HG03108 (cell line): ENCODE measurements around the gene PCARE.

Source experiments
- ATAC-seq: cut with Tn5 transposase; IDR thresholded peaks from one replicate; pipeline ENCODE4 v1.9.1; 2021; ENCODE audit warnings: moderate library complexity; ENCODE audit not compliant: unreplicated experiment

Gene PCARE

GRCh38 chr2:29039718-29040480 lies 34.4 kb downstream of the PCARE start:
- no peak for ATAC-seq

DNA sequence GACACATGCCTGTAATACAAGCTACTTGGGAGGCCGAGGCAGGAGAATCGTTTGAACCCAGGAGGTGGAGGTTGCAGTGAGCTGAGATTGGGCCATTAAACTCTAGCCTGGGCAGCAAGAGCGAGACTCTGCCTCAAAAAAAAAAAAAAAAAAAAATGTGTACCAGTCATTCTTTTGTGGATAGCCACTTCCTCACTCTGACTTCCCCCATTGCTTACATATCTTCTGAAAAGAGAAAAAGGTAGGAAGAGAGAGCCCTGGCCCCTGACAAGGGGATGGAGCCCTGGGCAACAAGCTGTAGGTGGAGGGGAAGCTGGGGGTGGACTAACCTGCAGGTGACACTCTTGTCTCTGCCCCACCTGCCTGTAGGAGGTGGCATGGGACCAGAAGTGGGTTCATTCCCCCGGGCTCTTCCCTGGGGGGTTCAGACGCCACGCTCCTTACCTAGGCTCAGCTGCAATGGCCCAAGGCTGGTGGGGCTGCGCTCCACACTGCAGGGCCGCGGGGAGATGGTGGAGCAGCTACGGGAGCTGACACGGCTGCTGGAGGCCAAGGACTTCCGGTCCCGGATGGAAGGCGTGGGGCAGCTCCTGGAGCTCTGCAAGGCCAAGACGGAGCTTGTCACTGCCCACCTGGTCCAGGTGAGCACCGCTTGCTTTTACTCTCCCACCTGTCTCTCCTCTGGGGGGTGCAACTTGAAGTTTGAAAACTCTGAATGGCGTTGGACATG lies 39.1 kb downstream of the PCARE start:
- no peak for ATAC-seq

DNA sequence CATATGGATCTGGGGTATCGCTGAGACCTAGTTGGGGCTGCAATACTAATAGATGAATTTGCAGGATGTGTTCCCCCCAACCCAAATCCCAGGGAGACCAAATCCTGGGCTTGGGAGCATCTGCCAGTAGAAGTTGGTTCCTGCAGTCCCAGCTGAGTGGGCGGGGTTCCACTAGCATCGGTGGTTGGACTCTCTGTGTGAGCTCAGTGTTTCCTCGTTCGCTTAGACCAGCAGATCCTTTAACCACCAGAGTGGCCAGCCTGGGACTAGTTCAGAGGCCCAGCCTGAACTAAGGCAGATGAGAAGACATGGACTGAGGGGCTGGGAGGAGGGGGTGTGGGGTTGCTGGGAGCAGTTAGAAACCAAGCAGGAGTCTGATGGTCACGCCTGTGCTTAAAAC lies 40.7 kb downstream of the PCARE start:
- ATAC-seq: no peak

- ATAC-seq: no peak
Measured at GRCh38 chr2:29033172-29033571, 41.2 kb downstream of the PCARE start.

GRCh38 chr2:29032189-29032588 lies 42.1 kb downstream of the PCARE start:
- ATAC-seq: no peak

DNA sequence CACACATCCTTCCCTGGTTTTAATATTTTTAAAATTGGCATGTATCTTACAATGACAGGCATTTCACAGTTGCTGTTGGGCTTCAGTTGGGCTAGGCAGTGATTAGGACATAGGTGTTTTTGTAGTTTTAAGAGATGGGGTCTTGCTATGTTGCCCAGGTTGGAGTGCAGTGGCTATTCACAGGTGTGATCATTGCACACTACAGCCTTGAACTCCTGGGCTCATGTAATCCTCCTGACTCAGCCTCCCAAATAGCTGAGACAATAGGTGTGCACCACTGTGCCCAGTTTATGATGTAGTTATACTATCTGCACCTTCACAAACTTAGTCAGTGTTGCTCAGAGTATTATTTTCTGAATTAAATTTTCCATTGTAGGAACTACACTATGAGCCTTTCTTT lies 43.3 kb downstream of the PCARE start:
- no peak for ATAC-seq

DNA sequence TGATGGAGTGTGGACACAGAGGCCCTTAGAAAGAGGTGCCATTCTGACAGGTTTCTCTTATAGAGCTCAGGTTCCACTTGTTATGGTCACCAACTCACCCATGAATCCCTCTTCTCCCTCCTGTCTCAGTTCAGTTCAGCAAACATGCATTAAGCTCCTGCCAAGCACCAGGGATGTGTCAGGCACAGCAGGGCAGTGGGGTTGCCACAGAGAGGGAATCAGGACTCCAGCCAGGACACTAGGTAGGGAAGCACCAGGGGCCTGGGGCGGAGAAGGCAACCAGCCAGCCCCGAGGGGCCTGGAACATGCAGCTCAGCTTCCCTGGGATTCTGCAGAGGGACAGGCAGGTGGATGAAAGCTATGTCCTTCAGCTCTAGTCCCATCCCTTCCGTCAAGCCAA lies 48.6 kb downstream of the PCARE start:
- no peak for ATAC-seq

DNA sequence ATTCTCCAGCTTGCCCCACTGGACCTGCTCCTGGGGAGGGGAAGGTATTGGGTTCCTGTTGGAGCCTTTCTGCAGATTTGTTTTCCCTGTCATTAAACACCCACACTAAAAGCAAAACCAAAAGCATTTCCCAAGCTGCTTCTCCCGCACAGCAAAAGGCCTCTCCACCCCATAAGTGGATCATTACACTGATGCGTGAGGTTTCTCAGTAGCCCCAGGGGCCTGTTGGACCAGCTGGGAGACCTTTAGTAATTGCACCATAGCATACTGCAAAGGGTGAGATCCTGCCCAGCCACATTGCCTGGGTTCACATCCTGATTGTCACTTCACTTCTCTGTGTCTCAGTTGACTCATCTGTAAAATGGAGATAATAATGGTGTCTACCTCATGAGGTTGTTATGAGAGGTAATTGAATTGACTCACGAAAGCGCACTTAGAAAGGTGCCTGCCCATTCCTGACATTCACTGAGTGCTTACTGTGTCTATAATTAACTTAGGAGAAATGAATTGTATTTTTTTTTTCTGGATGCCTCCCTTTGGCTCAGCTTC lies 49.4 kb downstream of the PCARE start:
- no peak for ATAC-seq

DNA sequence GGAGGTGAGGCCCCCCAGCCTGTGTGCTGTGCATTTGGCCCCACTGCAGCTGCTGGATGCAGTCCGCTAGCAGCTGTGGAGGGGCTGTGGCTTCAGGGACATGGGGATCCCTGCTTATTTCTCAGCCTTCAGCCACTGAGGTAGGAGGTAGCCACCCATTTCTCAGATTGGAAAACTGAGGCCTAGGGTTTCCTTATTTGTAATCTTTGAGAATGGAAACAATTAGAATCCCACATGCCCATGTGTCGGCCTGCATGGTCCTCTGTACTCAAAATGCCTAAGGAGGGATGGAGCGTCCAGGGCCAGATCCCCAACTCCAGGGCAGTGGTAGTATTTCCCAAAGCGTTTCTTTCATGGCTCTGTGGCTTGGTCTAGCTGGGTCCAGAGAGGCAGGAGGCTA lies 51.1 kb downstream of the PCARE start:
- ATAC-seq: no peak

DNA sequence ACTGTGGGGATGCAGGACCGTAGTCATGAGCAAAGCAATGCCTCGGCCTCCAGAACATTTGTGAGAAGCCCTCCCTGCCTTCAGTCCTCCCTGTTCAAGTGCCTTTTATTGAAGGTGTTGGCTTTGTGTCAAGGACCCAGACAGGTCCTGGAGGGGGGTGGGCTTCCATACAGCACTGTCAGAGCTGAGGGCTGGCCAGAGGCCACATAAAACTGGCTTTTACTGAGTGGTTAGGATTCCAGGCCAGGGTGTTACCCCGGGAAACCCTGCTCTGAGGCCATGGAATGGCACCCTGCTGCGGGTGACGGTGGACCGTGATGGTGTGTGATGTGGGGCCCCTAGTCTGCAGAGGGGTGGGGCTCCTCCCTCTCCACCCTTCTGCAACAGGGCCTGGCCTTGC lies 51.6 kb downstream of the PCARE start:
- no peak for ATAC-seq

- ATAC-seq: no peak
Measured at GRCh38 chr2:29021886-29022285, 52.4 kb downstream of the PCARE start.

GRCh38 chr2:29017716-29018435 lies 56.4 kb downstream of the PCARE start:
- ATAC-seq: no peak

GRCh38 chr2:29016504-29016903 lies 57.8 kb downstream of the PCARE start:
- ATAC-seq: no peak

GRCh38 chr2:29015701-29016470 lies 58.4 kb downstream of the PCARE start:
- no peak for ATAC-seq

DNA sequence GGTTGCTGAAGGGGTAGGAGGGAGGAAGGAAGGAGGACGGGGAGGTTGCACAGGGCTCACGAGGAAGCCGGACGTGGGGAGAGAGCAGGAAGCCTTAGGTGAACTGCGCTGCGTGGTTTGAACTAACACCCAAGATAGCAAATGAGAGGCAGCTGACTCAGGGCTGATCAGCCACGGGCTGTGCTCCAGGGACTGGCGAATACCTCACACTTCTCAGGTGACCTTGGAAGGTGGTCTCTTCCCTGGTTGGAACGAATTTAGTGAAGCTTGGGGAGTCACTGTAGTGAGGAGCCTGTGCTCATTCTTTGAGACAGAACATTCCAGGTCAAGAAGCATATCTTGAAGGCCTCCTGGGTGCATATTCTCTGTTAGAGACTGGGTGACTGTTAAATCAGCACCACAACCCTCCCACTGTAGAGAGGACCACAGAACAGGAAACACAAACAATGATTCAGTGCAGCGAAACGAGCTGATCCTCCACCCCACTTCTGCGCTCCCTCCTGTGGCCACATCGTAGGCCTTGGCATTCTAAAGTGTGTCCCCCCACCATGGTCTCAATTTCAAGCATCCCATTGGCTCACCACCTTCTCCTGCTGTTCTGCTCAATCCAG lies 59.4 kb downstream of the PCARE start:
- ATAC-seq: no peak

GRCh38 chr2:29014331-29014730 lies 60.0 kb downstream of the PCARE start:
- no peak for ATAC-seq

DNA sequence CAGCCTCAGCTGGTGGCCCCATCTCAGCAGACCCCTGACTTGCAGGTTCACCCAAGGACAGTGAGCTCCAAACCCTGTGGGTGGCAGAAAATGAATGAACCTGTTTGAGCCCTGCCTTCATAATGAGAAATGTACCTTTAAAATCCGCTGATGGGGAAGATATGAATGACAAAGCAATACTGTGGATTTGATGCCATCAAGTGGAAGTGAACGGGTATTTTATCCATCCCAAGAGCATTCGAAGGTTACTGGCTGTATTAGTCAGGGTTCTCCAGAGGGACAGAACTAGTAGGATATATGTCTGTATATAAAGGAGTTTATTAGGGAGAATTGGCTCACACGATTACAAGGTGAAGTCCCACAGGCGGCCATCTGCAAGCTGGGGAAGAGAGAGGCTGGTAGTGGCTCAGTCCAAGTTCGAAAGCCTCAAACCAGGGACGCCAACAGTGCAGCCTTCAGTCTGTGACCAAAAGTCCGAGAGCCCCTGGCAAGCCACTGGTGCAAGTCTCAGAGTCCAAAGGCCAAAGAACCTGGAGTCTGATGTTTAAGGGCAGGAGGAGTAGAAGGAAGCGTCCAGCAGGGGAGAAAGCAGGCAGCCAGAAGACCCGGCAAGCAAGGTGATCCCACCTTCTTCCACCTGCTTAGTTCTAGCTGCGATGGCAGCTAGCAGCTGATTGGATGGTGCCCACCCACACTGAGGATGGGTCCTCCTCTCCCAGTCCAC lies 61.1 kb downstream of the PCARE start:
- ATAC-seq: no peak

GRCh38 chr2:29012211-29012681 lies 62.1 kb downstream of the PCARE start:
- ATAC-seq: peak; percentile 42
